B cell (primary cell): ENCODE measurements around the gene KMT2C. TPM values are rescaled to one million over a fixed set of nuclear protein-coding genes. Genes with fewer than 3 reads are reported as not detected.

Experiments used
- ATAC-seq: fragments of 200-7000 bp; cut with Tn5 transposase; one replicate; pipeline ENCODE4 v1.10.0; 2021; ENCODE audit warnings: low read depth, mild to moderate bottlenecking, moderate number of reproducible peaks, moderate library complexity
- CTCF ChIA-PET: fragments of 350-600 bp; sonication (Branson Sonifier 250); formaldehyde crosslinking; loops from one replicate; lab custom pipeline; 2021; ENCODE audit warnings: antibody characterized with exemption, inconsistent platforms; lab: Charles Lee
- POLR2A ChIA-PET: fragments of 350-600 bp; sonication (Branson Sonifier 250); formaldehyde crosslinking; loops from one replicate; lab custom pipeline; 2021; ENCODE audit warnings: antibody characterized with exemption; lab: Charles Lee
- DNase-seq: peaks from one replicate; pipeline ENCODE4 v3.0.0; 2013
- H2AFZ ChIP-seq: 2 replicates; pipeline ENCODE4 v1.6.1; 2012; ENCODE audit warnings: mild to moderate bottlenecking, low read depth, low read length; ENCODE audit not compliant: insufficient read depth, poor library complexity, severe bottlenecking
- H3K27ac ChIP-seq, 2 donors: 1 replicate in 1 of 2; 2 replicates in 1 of 2; pipeline ENCODE4 v1.5.1; 2012 to 2013; ENCODE audit warnings: low read length in 2 of 2, mild to moderate bottlenecking in 2 of 2, moderate library complexity in 1 of 2
- H3K27me3 ChIP-seq, 4 experiments: fragments of 200-600 bp in 1 of 4; sonication (generic) in 1 of 4; replicated peaks in 1 of 4; 1 replicate in 2 of 4; 2 replicates in 2 of 4; pipeline versions ENCODE4 v1.6.1 to v1.7.0; 2013 to 2016; ENCODE audit warnings: low read length in 3 of 4, mild to moderate bottlenecking in 2 of 4, mixed read lengths in 1 of 4, moderate library complexity in 1 of 4; ENCODE audit not compliant: insufficient read depth in 4 of 4, control insufficient read depth in 3 of 4; ENCODE audit errors: control extremely low read depth in 1 of 4
- H3K36me3 ChIP-seq, 2 experiments: replicated peaks in 1 of 2; 1 replicate in 1 of 2; 2 replicates in 1 of 2; pipeline versions ENCODE4 v1.6.1 to v1.7.1; 2013; ENCODE audit warnings: low read length in 1 of 2; ENCODE audit not compliant: insufficient read depth in 2 of 2, control insufficient read depth in 1 of 2; ENCODE audit errors: control extremely low read depth in 1 of 2, extremely low read depth in 1 of 2
- H3K4me1 ChIP-seq, 2 donors: fragments of 200-600 bp in 1 of 2; sonication (generic) in 1 of 2; 1 replicate in 1 of 2; 2 replicates in 1 of 2; pipeline versions ENCODE4 v1.5.1 to v1.6.1; 2013 to 2017; ENCODE audit warnings: low read length in 2 of 2; ENCODE audit not compliant: control insufficient read depth in 2 of 2, insufficient read depth in 2 of 2
- H3K4me2 ChIP-seq: replicated peaks from 2 replicates; pipeline ENCODE3; 2012; ENCODE audit warnings: mild to moderate bottlenecking, low read depth, low read length; ENCODE audit not compliant: poor library complexity, severe bottlenecking
- H3K4me3 ChIP-seq, 5 experiments: fragments of 200-600 bp in 1 of 5; sonication (generic) in 1 of 5; 1 replicate in 3 of 5; 2 replicates in 2 of 5; pipeline versions ENCODE4 v1.5.1 to v1.7.0; 2011 to 2016; ENCODE audit warnings: low read length in 4 of 5, mild to moderate bottlenecking in 4 of 5, low read depth in 2 of 5, control low read depth in 1 of 5, moderate library complexity in 1 of 5; ENCODE audit not compliant: insufficient read depth in 1 of 5; ENCODE audit errors: control extremely low read depth in 1 of 5, extremely low read depth in 1 of 5
- H3K79me2 ChIP-seq: fragments of 200-600 bp; sonication (generic); one replicate; pipeline ENCODE4 v1.6.0; 2016; ENCODE audit warnings: low read length; ENCODE audit not compliant: control insufficient read depth, insufficient read depth
- H3K9ac ChIP-seq: fragments of 200-600 bp; sonication (generic); 2 replicates; pipeline ENCODE4 v1.6.1; 2017; ENCODE audit warnings: mild to moderate bottlenecking, low read length, moderate library complexity
- H3K9me3 ChIP-seq, 3 donors: one replicate each; pipeline versions ENCODE4 v1.6.1 to v1.7.1; 2013; ENCODE audit warnings: low read length in 2 of 3; ENCODE audit not compliant: control insufficient read depth in 2 of 3, insufficient read depth in 1 of 3; ENCODE audit errors: control extremely low read depth in 1 of 3
- H4K20me1 ChIP-seq: 2 replicates; pipeline ENCODE4 v1.6.0; 2012; ENCODE audit warnings: mild to moderate bottlenecking, low read length; ENCODE audit not compliant: insufficient read depth, control insufficient read depth, poor library complexity, severe bottlenecking
- H3K27ac Mint-ChIP-seq: one replicate; pipeline ENCODE4 v1.8.0; 2021; ENCODE audit warnings: mixed read lengths
- H3K27me3 Mint-ChIP-seq: one replicate; pipeline ENCODE4 v1.8.0; 2021; ENCODE audit warnings: mixed read lengths
- H3K4me1 Mint-ChIP-seq: one replicate; pipeline ENCODE4 v1.8.0; 2021; ENCODE audit warnings: mixed read lengths
- H3K4me3 Mint-ChIP-seq: one replicate; pipeline ENCODE4 v1.8.0; 2021; ENCODE audit warnings: mixed read lengths
- H3K9me3 Mint-ChIP-seq: one replicate; pipeline ENCODE4 v1.8.0; 2022; ENCODE audit warnings: mixed read lengths; ENCODE audit not compliant: insufficient read depth
- CTCF ChIP-seq: fragments of 200-600 bp; IDR thresholded peaks from one replicate; pipeline ENCODE4 v1.8.0; 2022; ENCODE audit warnings: antibody characterized with exemption, mild to moderate bottlenecking
- EZH2 ChIP-seq: IDR thresholded peaks from 2 replicates; pipeline ENCODE4 v1.6.1; 2012; ENCODE audit warnings: borderline replicate concordance, low read depth, mild to moderate bottlenecking, moderate library complexity, low read length; ENCODE audit not compliant: insufficient read depth, poor library complexity, severe bottlenecking
- WGBS: methylation state at CpG from one replicate; pipeline ENCODE4 v1.1.5; 2013; ENCODE audit warnings: missing lambda C conversion rate; ENCODE audit not compliant: insufficient coverage; 5-methylcytosine and 5-hydroxymethylcytosine counted together
- intact Hi-C: fragments of 100-400 bp; cut with micrococcal nuclease; formaldehyde crosslinking; loops from one replicate; pipeline ENCODE4 v1.10.0; 2022
- polyA plus RNA-seq: library from polyadenylated mRNA; depleted of rRNA; stranded (reverse); fragments of >200 nt; gene quantifications from 2 replicates; pipeline ENCODE4 v1.2.3, GENCODE V29; 2012
- total RNA-seq, 2 donors: library from RNA; stranded (reverse); fragments of 120-200 nt in 1 of 2; gene quantifications; 1 replicate in 1 of 2; 2 replicates in 1 of 2; pipeline versions ENCODE4 v1.2.3 to v1.2.4, GENCODE V29; 2013 to 2022

Gene KMT2C
- total and polyA plus RNA-seq, 2 donors (not counting 1 experiment from before 2014, with no cell fraction given): 14.9 to 171 TPM

- POLR2A ChIA-PET: interaction anchor here (0.7 to 1.2 kb wide), 5 partner anchors 9 to 282 kb away, joined by 3 to 4 read pairs (median 3); partner anchors contain the start of gene PRKAG2
- peak overlapping the region; percentile 89 for H3K27ac Mint-ChIP-seq
- no CpG with 5 or more reads among the region's 11 CpGs for WGBS
- ATAC-seq (peak; percentile 90), DNase-seq (peak; percentile 86)
- CTCF ChIA-PET: interaction anchor here (2.3 kb wide), 1 partner anchor 548 kb away, joined by 8 read pairs; no protein-coding TSS in a partner anchor
- Histone ChIP-seq H3K27me3 (no peaks in the 10 kb centered on the region), H3K9me3 (no peaks in the 10 kb centered on the region), H3K9ac (peak overlapping the region; percentile 48), H3K4me1 (peaks cover 29 to 31% of the 10 kb centered on the region in 2 donors), H3K27ac (peak overlapping the region; percentile 86 to 87), H3K4me3 (peak overlapping the region in 3 of 5 experiments; percentile 18 to 48 (median 36)), H3K4me2 (peak overlapping the region; percentile 70), H3K79me2 (peaks cover 3% of the 10 kb centered on the region), H2AFZ (peak overlapping the region; percentile 53), H4K20me1 (no peaks in the 10 kb centered on the region), H3K36me3 (peaks cover 11 to 53% of the 10 kb centered on the region in 2 experiments)
- H3K4me3 Mint-ChIP-seq: peak overlapping the region; percentile 67
- no peaks in the 10 kb centered on the region for H3K9me3 Mint-ChIP-seq
- no peaks in the 10 kb centered on the region for H3K27me3 Mint-ChIP-seq
- no peak for TF ChIP-seq CTCF
- TF ChIP-seq EZH2: no peak
- intact Hi-C loops: loop anchor here (2.0 to 5.0 kb wide), 6 partner anchors 18 to 548 kb away; partner anchors contain the start of genes GALNT11 and PRKAG2
- H3K4me1 Mint-ChIP-seq: peaks cover 40% of the 10 kb centered on the region
Observed at GRCh38 chr7:152158801-152159587, 276.8 kb downstream of the KMT2C start.

GRCh38 chr7:152152267-152152666, 283.5 kb downstream of the KMT2C start:
- no peaks in the 10 kb centered on the region for H3K27me3 Mint-ChIP-seq
- H3K4me3 ChIP-seq: no peak overlapping the region
- intact Hi-C loops: no loop called here
- H3K27ac ChIP-seq: no peak overlapping the region
- 79% methylated on average over 3 of the region's 5 CpGs for WGBS
- H4K20me1 ChIP-seq: no peaks in the 10 kb centered on the region
- no peaks in the 10 kb centered on the region for H3K27me3 ChIP-seq
- no peak overlapping the region for H2AFZ ChIP-seq
- DNase-seq (no peak), ATAC-seq (no peak)
- no peak overlapping the region for H3K4me2 ChIP-seq
- H3K36me3 ChIP-seq: peaks cover 28 to 93% of the 10 kb centered on the region in 2 experiments
- no peak overlapping the region for H3K9ac ChIP-seq
- H3K4me3 Mint-ChIP-seq: no peak overlapping the region
- ChIA-PET CTCF (no interaction called here), POLR2A (no interaction called here)
- peaks cover 2% of the 10 kb centered on the region for H3K4me1 Mint-ChIP-seq
- peak overlapping the region; percentile 6 for H3K27ac Mint-ChIP-seq
- TF ChIP-seq CTCF (no peak), EZH2 (no peak)
- no peaks in the 10 kb centered on the region for H3K4me1 ChIP-seq
- peaks cover 3% of the 10 kb centered on the region for H3K79me2 ChIP-seq
- no peaks in the 10 kb centered on the region for H3K9me3 ChIP-seq
- H3K9me3 Mint-ChIP-seq: no peaks in the 10 kb centered on the region
